GDM1 (cell line): Measurements from ENCODE around the gene MET.
"Not testable (repeated sequence)": the region's sequence is repeated elsewhere in the genome, so short reads cannot be mapped to it uniquely, and the experiment has no call there.

ENCODE experiments used
- DNase-seq: peaks from one replicate; lab custom pipeline; 2025; lab: John Stamatoyannopoulos, UW

The MET gene

DNA sequence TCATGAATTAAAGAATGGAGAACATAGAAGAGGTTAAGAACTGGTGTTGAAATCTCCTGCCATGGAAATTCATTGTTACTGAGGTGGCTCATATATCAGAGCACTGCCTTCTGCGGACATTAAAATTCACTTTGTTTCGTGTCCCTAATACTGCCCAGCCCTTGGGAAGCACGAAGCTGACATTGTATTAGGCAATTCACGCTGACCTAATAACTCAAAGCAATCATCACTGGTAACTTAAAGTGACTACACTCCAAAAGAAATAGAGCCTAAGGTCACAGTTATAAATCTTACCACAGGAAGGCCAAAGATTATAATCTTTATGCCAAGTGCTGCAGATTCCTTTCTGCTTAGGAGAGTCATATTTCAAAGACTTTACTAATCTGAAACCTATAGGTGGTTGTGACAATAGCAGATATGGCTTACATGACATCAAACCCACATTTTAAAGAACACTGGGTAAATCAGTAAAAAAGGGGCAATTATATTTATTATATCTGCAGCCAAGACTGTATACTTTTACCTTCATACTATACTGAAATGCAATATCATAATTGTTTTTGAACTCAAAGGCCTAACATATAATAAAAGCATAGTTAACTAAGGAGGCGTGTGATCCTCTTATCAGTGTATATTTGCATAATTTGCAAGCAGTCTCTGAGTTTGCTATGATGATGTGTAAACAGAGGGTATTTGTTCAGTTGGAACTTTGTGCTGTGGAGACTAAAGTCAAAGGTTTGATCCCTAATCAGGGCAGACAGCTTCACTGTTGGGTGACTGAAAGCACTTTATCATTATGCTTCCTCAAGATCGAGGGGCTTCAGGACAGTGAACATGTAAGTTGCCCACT is 138.5 kb downstream of the MET start:
- no peak for DNase-seq

DNA sequence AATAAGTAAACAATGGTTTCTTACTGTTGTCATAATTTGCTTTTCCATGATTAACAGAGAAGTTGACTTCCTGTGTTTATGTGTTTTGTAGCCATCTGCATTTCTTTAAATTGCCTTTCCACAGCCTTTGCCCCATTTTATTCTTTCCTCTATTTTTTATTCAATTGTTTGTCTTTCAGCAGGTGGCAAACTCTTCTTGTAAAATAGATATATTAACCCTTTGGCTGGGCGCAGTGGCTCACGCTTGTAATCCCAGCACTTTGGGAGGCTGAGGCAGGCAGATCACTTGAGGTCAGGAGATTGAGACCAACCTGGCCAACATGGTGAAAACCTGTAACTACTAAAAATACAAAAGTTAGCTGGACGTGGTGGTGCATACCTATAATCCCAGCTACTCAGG is 139.8 kb downstream of the MET start:
- no peak for DNase-seq

DNA sequence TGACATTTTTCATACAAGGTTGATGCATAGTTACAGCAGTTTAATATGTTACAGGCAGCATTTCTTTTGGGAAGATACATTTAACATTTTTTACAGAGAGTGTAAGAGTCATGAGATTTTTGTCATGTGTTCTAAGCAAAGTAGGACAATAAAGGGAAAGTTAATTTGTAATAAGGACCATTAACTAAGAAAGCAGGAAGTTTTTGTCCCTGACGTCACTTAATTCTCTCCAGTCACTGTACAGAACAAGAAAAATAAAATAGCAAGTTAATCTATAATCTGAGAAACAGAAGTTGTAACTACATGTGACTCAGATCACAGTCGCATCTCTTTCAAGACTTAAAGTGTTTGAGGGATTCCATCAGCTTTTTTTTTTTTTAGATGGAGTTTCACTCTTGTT is 140.9 kb downstream of the MET start:
- no peak for DNase-seq

DNA sequence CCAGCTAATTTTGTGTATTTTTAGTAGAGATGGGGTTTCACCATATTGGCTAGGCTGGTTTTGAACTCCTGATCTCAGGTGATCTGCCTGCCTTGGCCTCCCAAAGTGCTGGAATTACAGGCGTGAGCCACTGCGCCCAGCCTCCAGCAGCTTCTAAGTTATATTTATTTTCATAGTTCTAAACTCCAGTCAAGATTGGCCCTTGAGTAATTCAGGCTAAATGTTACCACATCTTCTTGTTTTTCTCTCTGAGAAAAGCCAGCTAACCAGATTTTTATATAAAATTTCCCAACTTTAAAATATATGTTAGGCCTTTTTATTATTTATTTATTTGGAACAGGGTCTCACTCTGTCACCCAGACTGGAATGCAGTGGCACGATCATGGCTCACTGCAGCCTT is 141.4 kb downstream of the MET start:
- DNase-seq, result not testable (repeated sequence)

DNA sequence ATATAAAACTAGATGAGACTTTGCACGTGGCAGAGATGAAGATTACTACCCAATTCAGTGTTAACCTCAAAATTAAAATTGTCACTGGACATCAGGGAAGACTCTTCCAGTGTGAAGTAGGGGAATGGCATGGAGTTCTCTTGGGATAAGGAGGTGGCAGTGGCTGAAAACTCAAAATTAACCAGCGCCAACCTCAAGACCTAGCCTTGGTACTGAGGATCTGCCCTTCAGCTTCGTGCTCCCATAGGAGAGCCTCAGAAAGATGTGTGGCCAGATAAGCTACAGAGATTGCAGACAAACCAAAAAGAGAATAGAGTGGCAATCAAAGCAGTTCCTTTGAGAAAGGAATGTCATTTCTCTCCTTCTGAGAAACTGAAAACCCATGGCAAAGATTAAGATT is 143.0 kb downstream of the MET start:
- DNase-seq, result no peak

DNA sequence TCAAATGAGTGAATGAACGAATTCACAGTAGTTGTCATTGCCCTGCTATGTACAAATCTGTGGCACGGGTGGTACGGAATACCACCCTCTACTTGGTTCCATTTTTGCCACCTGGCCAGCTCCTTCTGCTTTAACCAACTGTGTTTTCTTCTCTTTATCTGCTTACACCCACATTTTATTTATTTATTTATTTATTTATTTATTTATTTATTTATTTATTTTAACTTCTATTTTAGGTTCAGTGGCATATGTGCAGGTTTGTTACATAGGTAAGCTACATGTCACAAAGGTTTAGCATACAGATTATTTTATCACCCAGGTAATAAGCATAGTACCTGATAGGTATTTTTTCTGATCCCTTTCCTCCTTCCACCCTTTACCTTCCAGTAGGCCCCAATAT is 148.2 kb downstream of the MET start:
- no peak for DNase-seq

DNA sequence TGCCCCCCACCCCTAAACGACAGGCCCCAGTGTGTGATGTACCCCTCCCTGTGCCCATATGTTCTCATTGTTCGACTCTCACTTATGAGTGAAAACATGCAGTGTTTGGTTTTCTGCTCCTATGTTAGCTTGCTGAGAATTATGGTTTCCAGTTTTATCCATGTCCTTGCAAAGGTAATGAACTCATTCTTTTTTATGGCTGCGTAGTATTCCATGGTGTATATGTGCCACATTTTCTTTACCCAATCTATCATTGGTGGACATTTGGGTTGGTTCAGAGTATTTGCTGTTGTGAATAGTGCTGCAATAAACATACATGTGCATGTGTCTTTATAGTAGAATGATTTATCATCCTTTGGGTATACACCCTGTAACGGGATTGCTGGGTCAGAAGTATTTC is 149.7 kb downstream of the MET start:
- DNase-seq, result not testable (repeated sequence)

DNA sequence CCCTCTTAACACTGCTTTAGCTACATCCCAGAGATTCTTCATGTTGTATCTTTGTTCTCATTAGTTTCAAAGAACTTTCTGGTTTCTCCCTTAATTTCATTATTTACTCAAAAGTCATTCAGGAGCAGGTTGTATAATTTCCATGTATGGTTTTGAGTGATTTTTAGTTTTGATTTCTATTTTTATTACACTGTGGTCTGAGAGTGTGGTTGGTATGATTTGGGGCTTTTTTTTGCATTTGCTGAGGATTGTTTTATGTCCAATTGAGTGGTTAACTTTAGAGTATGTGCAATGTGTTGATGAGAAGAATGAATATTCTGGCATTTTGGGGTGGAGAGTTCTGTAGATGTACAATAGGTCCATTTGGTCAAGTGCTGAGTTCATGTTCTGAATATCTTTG is 152.5 kb downstream of the MET start:
- no peak for DNase-seq

DNA sequence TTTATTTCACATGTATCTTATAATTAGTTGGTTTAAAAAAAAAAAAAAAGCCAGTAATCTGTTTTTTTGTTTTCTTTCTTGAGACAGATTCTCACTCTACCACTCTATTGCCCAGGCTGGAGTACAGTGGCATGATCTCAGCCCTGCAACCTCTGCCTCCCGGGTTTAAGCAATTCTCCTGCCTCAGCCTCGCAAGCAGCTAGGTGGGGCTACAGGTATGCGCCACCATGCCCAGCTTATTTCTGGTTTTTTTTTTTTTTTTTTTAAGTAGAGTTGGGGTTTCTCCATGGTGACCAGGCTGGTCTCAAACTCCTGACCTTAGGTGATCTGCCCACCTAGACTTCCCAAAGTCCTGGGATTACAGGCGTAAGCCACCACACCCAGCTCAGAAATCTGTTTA is 156.3 kb downstream of the MET start:
- DNase-seq, result no peak

DNA sequence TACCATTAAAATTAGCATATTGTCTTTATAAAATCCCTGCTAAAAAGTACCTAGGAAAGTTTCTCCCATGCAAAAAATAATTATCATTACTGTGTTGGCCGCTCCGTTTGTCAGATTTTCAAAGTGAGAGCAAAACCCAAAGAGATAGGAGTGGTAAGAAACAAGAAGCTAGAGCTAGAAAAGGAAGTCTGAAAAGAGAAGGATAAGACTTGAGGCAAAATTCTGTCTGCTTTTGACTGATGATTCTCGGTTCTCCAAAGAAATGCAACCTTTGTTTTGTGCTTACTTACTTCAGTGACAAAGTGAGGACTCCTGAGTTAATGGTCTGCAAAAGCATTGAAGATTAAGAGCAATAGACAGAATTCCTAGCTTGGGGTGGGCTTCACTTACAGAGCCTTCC is 157.0 kb downstream of the MET start:
- DNase-seq, result no peak

DNA sequence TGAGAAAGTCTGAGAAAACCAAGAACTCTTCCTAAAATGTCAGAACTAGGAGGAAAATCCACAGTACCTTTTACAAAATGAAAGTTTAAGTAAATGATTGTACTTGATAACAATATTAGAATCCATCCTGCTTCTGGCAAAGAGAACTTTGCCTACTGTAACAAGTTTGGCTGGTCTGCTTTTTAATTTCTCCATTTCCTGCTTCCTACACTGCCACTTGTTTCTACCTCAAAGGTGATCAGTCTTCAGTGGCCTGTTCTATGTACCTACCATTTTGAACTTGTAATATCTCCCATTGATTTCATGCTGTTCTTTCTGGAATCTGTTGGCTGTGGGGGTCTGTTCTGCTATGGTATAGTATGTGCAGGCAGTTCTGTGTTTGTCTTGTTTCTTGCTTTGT is 157.5 kb downstream of the MET start:
- no peak for DNase-seq

DNA sequence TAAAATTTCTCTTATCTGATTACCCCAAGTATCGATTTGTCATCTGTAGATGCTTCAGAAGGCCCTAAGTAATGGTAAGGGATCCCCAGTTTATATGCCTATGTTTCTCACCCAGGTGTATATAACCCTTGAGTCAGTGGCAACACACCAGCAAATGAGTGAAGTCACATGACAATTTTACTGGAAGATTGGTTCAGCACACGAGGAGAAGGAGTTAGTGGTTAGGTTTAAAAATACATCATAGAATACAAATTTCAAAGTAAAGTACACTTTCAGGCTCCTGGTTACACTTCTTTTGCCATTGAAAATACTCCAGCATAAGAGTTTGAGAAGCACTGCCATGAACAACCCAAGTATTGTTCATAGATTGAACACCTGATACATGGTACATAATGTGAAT is 160.7 kb downstream of the MET start:
- DNase-seq, result no peak

DNA sequence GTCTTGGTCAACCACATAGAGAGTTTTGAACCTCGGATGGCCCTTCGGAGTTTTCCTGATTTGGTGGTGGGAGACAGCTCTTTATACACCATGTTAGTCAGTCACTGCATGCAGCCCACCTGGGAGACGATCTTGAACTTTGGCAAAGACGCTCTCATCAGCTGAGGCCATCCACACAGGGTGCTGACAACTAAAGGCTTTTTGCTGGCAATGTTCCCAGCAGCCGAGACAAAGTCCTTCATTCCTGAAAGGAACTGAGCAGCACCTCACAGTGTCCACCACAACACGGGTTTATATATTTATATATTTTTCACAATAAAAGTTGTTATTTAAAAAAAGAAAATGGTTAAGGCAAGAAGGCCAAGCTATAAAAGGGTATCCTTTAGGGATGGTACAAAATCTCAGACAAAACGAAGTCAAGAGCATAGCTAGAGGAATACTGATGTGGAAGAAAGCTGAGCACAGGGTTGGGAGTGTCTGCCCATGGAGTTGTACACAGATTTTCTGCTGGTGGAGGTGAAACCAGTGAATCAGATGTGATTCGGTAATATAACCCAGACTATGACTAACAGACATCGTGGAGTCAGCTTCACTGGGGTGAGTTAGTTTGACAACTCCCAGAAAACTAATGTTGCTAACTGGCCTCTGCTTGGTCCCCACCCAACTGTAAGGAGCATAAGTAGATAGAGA is 163.0 kb downstream of the MET start:
- DNase-seq, result no peak

DNA sequence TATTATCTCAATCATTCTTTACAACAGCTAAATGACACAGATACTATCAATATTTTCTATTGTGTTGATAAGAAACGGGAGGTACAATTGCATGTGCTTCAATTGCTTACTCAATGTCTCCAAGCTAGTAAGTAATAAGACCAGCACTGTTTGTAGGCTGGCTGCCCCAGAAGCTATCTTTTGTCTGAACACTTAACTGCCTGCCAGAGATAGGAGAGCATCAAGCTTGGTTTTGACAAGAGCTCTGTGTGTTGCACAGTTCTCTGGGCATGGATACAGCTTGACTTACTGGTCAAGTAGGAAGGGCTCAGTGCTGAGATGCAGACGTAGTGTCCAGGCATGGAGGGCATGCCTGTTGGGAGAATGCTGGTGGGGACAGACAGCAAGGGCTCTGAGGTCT is 164.1 kb downstream of the MET start:
- DNase-seq, result no peak

DNA sequence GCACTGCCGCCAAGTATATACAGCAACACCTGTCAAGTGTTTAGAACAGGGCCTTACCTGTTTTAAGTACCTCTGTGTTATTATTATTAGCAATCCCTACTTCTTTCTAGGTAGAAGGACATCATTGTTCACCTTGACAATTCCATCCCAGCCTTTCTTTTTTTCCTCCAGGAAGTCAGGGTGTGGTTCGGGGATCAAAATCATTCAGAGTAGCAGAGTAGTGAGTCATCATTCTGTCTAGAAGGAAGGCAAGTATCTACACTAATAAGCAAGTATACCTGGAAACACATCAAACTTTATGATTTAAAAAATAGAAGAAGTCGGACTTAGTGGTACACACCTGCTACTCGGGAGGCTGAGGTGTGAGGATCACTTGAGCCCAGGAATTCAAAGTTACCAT is 164.9 kb downstream of the MET start:
- DNase-seq, result no peak

DNA sequence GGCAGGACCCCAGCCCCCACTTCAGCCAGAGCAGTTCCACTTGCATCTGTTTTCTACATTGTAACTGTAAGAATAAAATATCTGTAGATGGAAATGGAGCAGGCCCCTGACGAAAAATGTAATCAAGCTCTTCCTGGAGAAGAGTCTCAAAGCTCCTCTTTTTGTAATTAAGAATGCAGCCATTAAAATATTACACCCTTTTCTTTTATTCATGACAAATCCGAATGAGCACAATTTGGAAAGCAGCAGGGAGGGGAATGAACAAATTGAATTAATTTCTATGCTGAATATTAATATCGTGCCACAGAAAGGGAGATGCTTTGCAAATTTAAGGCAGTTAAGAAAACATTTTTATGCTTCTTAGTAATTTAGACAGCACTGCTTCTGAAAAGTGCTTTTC is 165.6 kb downstream of the MET start:
- no peak for DNase-seq

DNA sequence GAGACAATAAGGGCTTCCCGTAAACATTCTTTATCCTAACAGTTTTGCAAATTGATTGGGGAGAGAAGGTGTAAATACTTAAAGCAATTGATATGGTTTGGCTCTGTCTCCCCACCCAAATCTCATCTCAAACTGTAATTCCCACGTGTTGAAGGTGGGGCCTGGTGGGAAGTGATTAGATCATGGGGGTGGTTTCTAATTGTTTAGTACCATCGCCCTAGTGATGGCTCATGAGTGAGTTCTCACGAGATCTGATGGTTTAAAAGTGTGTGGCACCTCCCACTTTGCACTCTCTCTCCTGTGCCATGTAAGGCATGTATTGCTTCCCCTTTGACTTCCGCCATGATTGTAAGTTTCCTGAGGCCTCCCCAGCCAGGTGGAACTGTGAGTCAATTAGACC is 168.3 kb downstream of the MET start:
- no peak for DNase-seq

DNA sequence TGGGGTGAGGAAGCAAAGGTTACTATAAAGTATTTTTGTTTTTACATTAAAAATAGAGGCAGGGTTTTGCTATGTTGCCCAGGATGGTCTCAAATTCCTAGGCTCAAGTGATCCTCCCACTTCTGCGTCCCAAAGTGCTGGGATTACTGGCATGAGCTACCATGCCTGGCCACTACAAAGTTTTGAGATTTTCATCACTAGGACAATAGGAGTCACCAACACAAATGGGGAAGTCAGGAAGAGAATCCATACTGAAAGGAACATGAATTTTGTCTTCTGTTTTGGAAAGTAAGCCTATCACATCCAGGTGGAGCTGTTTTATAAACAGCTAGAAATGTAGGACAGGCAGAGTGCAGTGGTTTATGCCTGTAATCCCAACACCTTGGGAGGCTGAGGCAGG is 170.4 kb downstream of the MET start:
- DNase-seq, result no peak

DNA sequence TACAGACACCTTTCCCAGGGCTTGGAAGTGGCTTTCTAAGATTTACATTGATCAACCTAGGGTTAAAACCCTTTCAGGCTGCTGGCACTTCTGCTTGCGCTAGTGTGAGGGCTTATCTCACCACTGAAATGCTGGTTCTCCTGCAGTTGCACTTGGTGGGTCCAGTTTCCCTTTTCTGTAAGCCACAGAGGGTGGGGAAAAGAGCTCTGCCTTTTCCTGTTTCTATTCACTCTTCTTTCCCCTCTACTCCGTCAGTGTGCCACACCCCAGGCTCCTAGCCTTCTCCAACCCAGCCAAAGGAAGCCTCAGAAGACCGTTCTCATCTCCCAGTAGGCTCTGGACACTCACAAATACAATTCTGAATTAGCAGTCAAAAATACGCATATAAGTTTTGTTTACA is 171.4 kb downstream of the MET start:
- peak; percentile 84 for DNase-seq
